ENCODE data around the gene ACOT13.

- TF ChIP-seq CTCF (IDR thresholded peaks at IDR 0.05) (no peak), EP300 (IDR thresholded peaks at IDR 0.05) (no peak)
These were observed 82.4 kb downstream of the ACOT13 start for GRCh38 chr6:24749297-24749696.

Measured in gastroesophageal sphincter (tissue), 3 donors.